ENCODE measurements around the gene APOBEC3G. TPM values are rescaled to one million over a fixed set of nuclear protein-coding genes. Genes with fewer than 3 reads are reported as not detected.

The APOBEC3G gene
- total and polyA plus RNA-seq, 2 of the 4 experiments (the other 2 are of a cell fraction) = 5.3 to 7.0 TPM

DNA sequence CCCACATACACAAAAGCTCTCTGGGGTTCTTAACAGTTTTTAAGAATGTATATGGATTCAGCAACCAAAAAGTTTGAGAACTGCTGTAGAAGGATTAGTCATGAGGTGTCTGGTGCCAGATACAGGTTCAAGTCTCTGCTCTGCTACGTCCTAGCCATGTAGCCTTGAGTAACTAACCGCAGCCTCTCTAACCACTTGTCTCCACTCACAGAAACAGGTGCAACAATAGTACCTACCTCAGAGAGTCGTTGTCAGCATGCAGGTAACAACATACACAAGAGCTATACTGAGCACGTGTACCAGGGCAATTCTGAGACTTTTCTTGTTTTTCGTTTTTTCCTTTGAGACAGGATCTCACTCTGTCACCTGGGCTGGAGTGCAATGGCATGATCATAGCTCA is 48.5 kb downstream of the APOBEC3G start (continued):
- TF ChIP-seq RFX5 (IDR thresholded peaks at IDR 0.05; ENCODE audit: low read depth, low read length) (no peak), MAFK (IDR thresholded peaks at IDR 0.05; ENCODE audit: low read depth, low read length) (no peak)

DNA sequence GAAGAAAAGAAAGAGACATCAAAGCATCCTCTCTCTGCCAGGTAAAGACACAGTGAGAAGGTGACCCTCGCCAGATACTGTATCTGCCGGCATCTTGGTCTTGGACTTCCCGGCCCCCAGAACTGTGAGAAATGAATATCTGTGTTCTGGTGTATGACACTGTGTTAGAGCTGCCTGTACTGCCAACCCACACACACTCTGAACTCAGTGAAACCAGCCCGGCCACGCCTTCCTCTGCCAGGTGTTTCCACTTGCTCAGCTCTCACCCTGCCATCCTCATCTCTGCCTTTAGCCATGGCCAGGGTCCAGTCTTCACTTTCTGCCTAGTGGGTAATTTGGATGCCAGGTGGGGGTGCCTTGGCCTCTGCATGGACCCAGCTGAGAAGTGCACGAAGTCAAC is 51.4 kb downstream of the APOBEC3G start:
- H3K79me1 ChIP-seq (ENCODE audit: low read depth in 1 of 2, low read length in 2 of 2) = no peaks in the 10 kb centered on the region
- no peak overlapping the region for H4K5ac ChIP-seq (ENCODE audit: low read depth, low read length)
- H2AK9ac ChIP-seq (replicated peaks; ENCODE audit: low read depth, low read length, poor library complexity) = no peak overlapping the region
- ATAC-seq (ENCODE audit: low read depth) (no peak), DNase-seq (no peak)
- H4K91ac ChIP-seq (ENCODE audit: insufficient read depth, low read depth, low read length) = no peak overlapping the region
- H3K4ac ChIP-seq (ENCODE audit: low read depth, low read length) = no peak overlapping the region
- POLR2A ChIA-PET (ENCODE audit: unreplicated experiment) = no interaction called here
- H3K4me1 ChIP-seq (ENCODE audit: control insufficient read depth, insufficient read depth, low read length) = peaks cover 8% of the 10 kb centered on the region
- dilution Hi-C loops (cut with HindIII; ENCODE audit: low sequenced_read_pairs, unreplicated experiment) (no loop called here), in situ Hi-C loops (cut with MboI; ENCODE audit: low sequenced_read_pairs) (no loop called here), intact Hi-C loops (cut with micrococcal nuclease) (no loop called here)
- no CpG with 5 or more reads among the region's 6 CpGs for WGBS, 2 experiments (ENCODE audit: extremely low coverage in 2 of 2, insufficient read length in 1 of 2)
- CTCF ChIA-PET = no interaction called here
- H3K9ac ChIP-seq (ENCODE audit: low read depth, low read length) = no peak overlapping the region
- H2BK5ac ChIP-seq (ENCODE audit: low read depth, low read length, poor library complexity, severe bottlenecking) = no peak overlapping the region
- H2AK5ac ChIP-seq (ENCODE audit: low read depth, low read length) = no peak overlapping the region
- H2BK120ac ChIP-seq (ENCODE audit: low read depth, low read length) = no peak overlapping the region
- no peaks in the 10 kb centered on the region for H4K20me1 ChIP-seq (ENCODE audit: insufficient read depth, low read length)
- H3K56ac ChIP-seq (ENCODE audit: extremely low read depth, insufficient read depth, low read length) = no peak overlapping the region
- no peak overlapping the region for H3K27ac ChIP-seq (ENCODE audit: insufficient read depth, low read length)
- no peak overlapping the region for H2AFZ ChIP-seq (replicated peaks; ENCODE audit: low read length, poor library complexity)
- no peak overlapping the region for H3K18ac ChIP-seq (ENCODE audit: low read depth, low read length)
- no peak for TF ChIP-seq RCOR1 (IDR thresholded peaks at IDR 0.05; ENCODE audit: insufficient replicate concordance, low read length)
- TF ChIP-seq RAD21 (IDR thresholded peaks at IDR 0.05; ENCODE audit: low read length) = no peak
- TF ChIP-seq USF2 (IDR thresholded peaks at IDR 0.05; ENCODE audit: low read depth, low read length) = no peak
- no peak overlapping the region for H2BK20ac ChIP-seq (ENCODE audit: low read depth, low read length)
- H3K9me1 ChIP-seq (ENCODE audit: insufficient read depth, low read length) = no peaks in the 10 kb centered on the region
- H3K4me3 ChIP-seq (ENCODE audit: insufficient read depth, low read depth, low read length) = no peak overlapping the region
- no TSS peak for BruUV-seq (replicated peaks)
- no peak overlapping the region for H3K23ac ChIP-seq (ENCODE audit: low read depth, low read length)
- peaks cover 4% of the 10 kb centered on the region; the same call in 1 of the 2 replicates for H3K27me3 ChIP-seq (ENCODE audit: control insufficient read depth, insufficient read depth, low read length)
- H2BK15ac ChIP-seq (ENCODE audit: low read depth, low read length) = no peak overlapping the region
- H3K9me3 ChIP-seq (ENCODE audit: control insufficient read depth, insufficient read depth, low read length) = no peaks in the 10 kb centered on the region
- no peak overlapping the region for H3K4me2 ChIP-seq (ENCODE audit: low read depth, low read length)
- no peak overlapping the region for H4K8ac ChIP-seq (ENCODE audit: low read depth in 2 of 2, low read length in 2 of 2)
- H3K14ac ChIP-seq (replicated peaks; ENCODE audit: low read depth, low read length) = no peak overlapping the region
- H3K36me3 ChIP-seq (ENCODE audit: control insufficient read depth, insufficient read depth, low read length) = no peaks in the 10 kb centered on the region
